Hematopoietic multipotent progenitor cell treated with erythropoietin and hydrocortisone succinate and interleukin-3 and kit ligand, for 17 days (in vitro differentiated cells): Measurements from ENCODE around the gene COMMD1.
"Not testable (repeated sequence)": the region's sequence is repeated elsewhere in the genome, so short reads cannot be mapped to it uniquely, and the experiment has no call there.

Experiments used
- DNase-seq: peaks from one replicate; pipeline ENCODE4 v3.0.0-alpha.2; 2015; ENCODE audit warnings: low spot score

The COMMD1 gene

GRCh38 chr2:62074233-62074632, 168.8 kb downstream of the COMMD1 start:
- no peak for DNase-seq

- DNase-seq = no peak
These were observed 171.6 kb downstream of the COMMD1 start for GRCh38 chr2:62076980-62077638.

- DNase-seq = no peak
These were observed 179.3 kb downstream of the COMMD1 start for GRCh38 chr2:62084801-62085200.

GRCh38 chr2:62089658-62090057, 184.2 kb downstream of the COMMD1 start:
- no peak for DNase-seq

GRCh38 chr2:62091471-62091870, 186.0 kb downstream of the COMMD1 start:
- no peak for DNase-seq

GRCh38 chr2:62099050-62099449, 193.6 kb downstream of the COMMD1 start:
- DNase-seq = no peak

GRCh38 chr2:62099523-62100175, 194.2 kb downstream of the COMMD1 start:
- no peak for DNase-seq

GRCh38 chr2:62101886-62102285, 196.4 kb downstream of the COMMD1 start:
- no peak for DNase-seq

- no peak for DNase-seq
These were observed 197.0 kb downstream of the COMMD1 start for GRCh38 chr2:62102402-62102920.

- no peak for DNase-seq
These were observed 204.1 kb downstream of the COMMD1 start for GRCh38 chr2:62109554-62109953.

- no peak for DNase-seq
These were observed 205.0 kb downstream of the COMMD1 start for GRCh38 chr2:62110415-62111025.

- DNase-seq = no peak
These were observed 206.7 kb downstream of the COMMD1 start for GRCh38 chr2:62112179-62112578.

GRCh38 chr2:62114564-62114963, 209.1 kb downstream of the COMMD1 start:
- no peak for DNase-seq

- DNase-seq = no peak
These were observed 211.5 kb downstream of the COMMD1 start for GRCh38 chr2:62116983-62117382.

GRCh38 chr2:62118160-62118559, 212.7 kb downstream of the COMMD1 start:
- DNase-seq = no peak

- DNase-seq = no peak
These were observed 214.0 kb downstream of the COMMD1 start for GRCh38 chr2:62119311-62119974.

GRCh38 chr2:62126239-62126638, 220.8 kb downstream of the COMMD1 start:
- DNase-seq = not testable (repeated sequence)

- DNase-seq = no peak
These were observed 227.9 kb downstream of the COMMD1 start for GRCh38 chr2:62133320-62133823.

GRCh38 chr2:62136956-62137830, 231.7 kb downstream of the COMMD1 start:
- DNase-seq = no peak

GRCh38 chr2:62140426-62141141, 235.1 kb downstream of the COMMD1 start:
- no peak for DNase-seq
